Body of pancreas (tissue), 4 donors: ENCODE data around the gene FRMPD4. TPM values are rescaled to one million over a fixed set of nuclear protein-coding genes. Genes with fewer than 3 reads are reported as not detected.

Experiments
- ATAC-seq: fragments of 150-250 bp; one replicate; pipeline ENCODE4 v1.9.1; 2016
- DNase-seq, 4 donors: peaks; one replicate each; pipeline ENCODE4 v3.0.0-alpha.2; 2019
- H3K27ac ChIP-seq, 4 donors: fragments of 200-600 bp; sonication (generic); 1 replicate in 3 of 4; 2 replicates in 1 of 4; pipeline versions ENCODE4 v1.5.1 to v1.6.1; 2016 to 2019; ENCODE audit warnings: mild to moderate bottlenecking in 1 of 4, mixed read lengths in 1 of 4, moderate library complexity in 1 of 4
- H3K27me3 ChIP-seq, 2 donors: fragments of 200-600 bp; sonication (generic); one replicate each; pipeline ENCODE4 v1.6.0; 2016; ENCODE audit warnings: mild to moderate bottlenecking in 1 of 2
- H3K36me3 ChIP-seq, 2 donors: fragments of 200-600 bp; sonication (generic); replicated peaks in 1 of 2; 2 replicates each; pipeline ENCODE4 v1.5.1; 2016; ENCODE audit warnings: low read depth in 2 of 2; ENCODE audit not compliant: insufficient read depth in 1 of 2
- H3K4me1 ChIP-seq: fragments of 200-600 bp; sonication (generic); one replicate; pipeline ENCODE4 v1.6.0; 2016
- H3K4me3 ChIP-seq, 2 donors: fragments of 200-600 bp; sonication (generic); 1 replicate in 1 of 2; 2 replicates in 1 of 2; pipeline ENCODE4 v1.5.1; 2016 to 2019
- H3K9me3 ChIP-seq, 3 donors: fragments of 200-600 bp; sonication (generic); 1 replicate in 2 of 3; 2 replicates in 1 of 3; pipeline ENCODE4 v1.5.1; 2016
- CTCF ChIP-seq, 7 experiments: fragments of 450-650 bp in 4 of 7; fragments of 200-600 bp in 3 of 7; sonication (generic) in 3 of 7; IDR thresholded peaks; one replicate each; pipeline ENCODE4 v1.5.1; 2016 to 2019; ENCODE audit warnings: antibody characterized with exemption in 7 of 7
- POLR2A ChIP-seq, 3 donors: fragments of 450-650 bp; IDR thresholded peaks; one replicate each; pipeline ENCODE4 v1.6.1; 2016; ENCODE audit warnings: antibody characterized with exemption in 3 of 3, mild to moderate bottlenecking in 2 of 3
- WGBS, 2 donors: methylation state at CpG; one replicate each; pipeline ENCODE4 v1.1.5; 2017; 5-methylcytosine and 5-hydroxymethylcytosine counted together
- intact Hi-C: fragments of 100-400 bp; cut with DNase I; formaldehyde crosslinking; loops from one replicate; pipeline ENCODE4 v1.15.1; 2023
- total RNA-seq, 2 donors: library from RNA; depleted of rRNA; stranded (reverse); fragments of >200 nt; gene quantifications; one replicate each; pipeline ENCODE4 v1.1.0, GENCODE V29; 2016

FRMPD4 gene
- total RNA-seq, 2 donors from 2014 or later: 0.26 TPM; not detected in 1

GRCh38 chrX:12234534-12235329 lies 96.5 kb downstream of the FRMPD4 start:
- H3K27ac ChIP-seq: no peak overlapping the region
- H3K36me3 ChIP-seq: no peaks in the 10 kb centered on the region
- ATAC-seq (no peak), DNase-seq (no peak)
- 38 to 57% methylated on average over 5 of the region's 5 CpGs for WGBS, 2 donors
- intact Hi-C loops: no loop called here
- H3K27me3 ChIP-seq: no peaks in the 10 kb centered on the region
- H3K4me1 ChIP-seq: no peaks in the 10 kb centered on the region
- H3K9me3 ChIP-seq: no peaks in the 10 kb centered on the region
- TF ChIP-seq CTCF (IDR thresholded peaks at IDR 0.05) (no peak), POLR2A (IDR thresholded peaks at IDR 0.05) (no peak)
- no peak overlapping the region for H3K4me3 ChIP-seq

- Histone ChIP-seq H3K4me1 (no peaks in the 10 kb centered on the region), H3K36me3 (no peaks in the 10 kb centered on the region), H3K4me3 (no peak overlapping the region), H3K27ac (no peak overlapping the region), H3K27me3 (no peaks in the 10 kb centered on the region), H3K9me3 (no peaks in the 10 kb centered on the region)
- no peak for ATAC-seq
- 49 to 54% methylated on average over 2 of the region's 2 CpGs for WGBS, 2 donors
- TF ChIP-seq POLR2A (IDR thresholded peaks at IDR 0.05) (no peak), CTCF (IDR thresholded peaks at IDR 0.05) (no peak)
- intact Hi-C loops: no loop called here
- DNase-seq: no peak
Measured at GRCh38 chrX:12236156-12236555, 97.9 kb downstream of the FRMPD4 start.

- no peak for DNase-seq
- Histone ChIP-seq H3K27me3 (no peaks in the 10 kb centered on the region), H3K4me3 (no peak overlapping the region), H3K36me3 (no peaks in the 10 kb centered on the region), H3K9me3 (no peaks in the 10 kb centered on the region), H3K4me1 (no peaks in the 10 kb centered on the region), H3K27ac (no peak overlapping the region)
- TF ChIP-seq CTCF (IDR thresholded peaks at IDR 0.05) (no peak), POLR2A (IDR thresholded peaks at IDR 0.05) (no peak)
- intact Hi-C loops: no loop called here
- ATAC-seq: no peak
Measured at GRCh38 chrX:12237131-12237530, 98.9 kb downstream of the FRMPD4 start.

- no peak for ATAC-seq
- TF ChIP-seq POLR2A (IDR thresholded peaks at IDR 0.05) (no peak), CTCF (IDR thresholded peaks at IDR 0.05) (no peak)
Measured at GRCh38 chrX:12237771-12238170, 99.5 kb downstream of the FRMPD4 start.

More at GRCh38 chrX:12237771-12238170, 99.5 kb downstream of the FRMPD4 start:
- no peak overlapping the region for H3K27ac ChIP-seq
- intact Hi-C loops: no loop called here
- H3K4me1 ChIP-seq: no peaks in the 10 kb centered on the region
- WGBS, 2 donors: 47 to 67% methylated on average over 2 of the region's 2 CpGs
- no peaks in the 10 kb centered on the region for H3K36me3 ChIP-seq
- H3K27me3 ChIP-seq: no peaks in the 10 kb centered on the region
- H3K4me3 ChIP-seq: no peak overlapping the region
- no peaks in the 10 kb centered on the region for H3K9me3 ChIP-seq
- DNase-seq: no peak
